Neuron (in vitro differentiated cells): ENCODE measurements around the gene BMS1.
A peak's percentile ranks its signal among the peaks of the same experiment; 100 is the strongest.
"Not testable (repeated sequence)": the region's sequence is repeated elsewhere in the genome, so short reads cannot be mapped to it uniquely, and the experiment has no call there.

ENCODE experiments used
- H2AFZ ChIP-seq: one replicate; pipeline ENCODE4 v1.6.1; 2013; ENCODE audit warnings: low read depth, mild to moderate bottlenecking, inconsistent platforms, low read length, moderate library complexity
- H3K27me3 ChIP-seq: one replicate; pipeline ENCODE4 v1.6.1; 2013; ENCODE audit warnings: low read length; ENCODE audit not compliant: insufficient read depth
- H3K36me3 ChIP-seq: one replicate; pipeline ENCODE4 v1.6.1; 2013; ENCODE audit warnings: low read length; ENCODE audit not compliant: insufficient read depth
- H3K4me1 ChIP-seq: one replicate; pipeline ENCODE4 v1.6.1; 2013; ENCODE audit warnings: low read length; ENCODE audit not compliant: insufficient read depth
- H3K4me3 ChIP-seq: 2 replicates; pipeline ENCODE4 v1.5.1; 2013; ENCODE audit warnings: mild to moderate bottlenecking, low read length, moderate library complexity
- H3K9me3 ChIP-seq: one replicate; pipeline ENCODE4 v1.6.1; 2013; ENCODE audit warnings: low read length

BMS1 gene, protein sequence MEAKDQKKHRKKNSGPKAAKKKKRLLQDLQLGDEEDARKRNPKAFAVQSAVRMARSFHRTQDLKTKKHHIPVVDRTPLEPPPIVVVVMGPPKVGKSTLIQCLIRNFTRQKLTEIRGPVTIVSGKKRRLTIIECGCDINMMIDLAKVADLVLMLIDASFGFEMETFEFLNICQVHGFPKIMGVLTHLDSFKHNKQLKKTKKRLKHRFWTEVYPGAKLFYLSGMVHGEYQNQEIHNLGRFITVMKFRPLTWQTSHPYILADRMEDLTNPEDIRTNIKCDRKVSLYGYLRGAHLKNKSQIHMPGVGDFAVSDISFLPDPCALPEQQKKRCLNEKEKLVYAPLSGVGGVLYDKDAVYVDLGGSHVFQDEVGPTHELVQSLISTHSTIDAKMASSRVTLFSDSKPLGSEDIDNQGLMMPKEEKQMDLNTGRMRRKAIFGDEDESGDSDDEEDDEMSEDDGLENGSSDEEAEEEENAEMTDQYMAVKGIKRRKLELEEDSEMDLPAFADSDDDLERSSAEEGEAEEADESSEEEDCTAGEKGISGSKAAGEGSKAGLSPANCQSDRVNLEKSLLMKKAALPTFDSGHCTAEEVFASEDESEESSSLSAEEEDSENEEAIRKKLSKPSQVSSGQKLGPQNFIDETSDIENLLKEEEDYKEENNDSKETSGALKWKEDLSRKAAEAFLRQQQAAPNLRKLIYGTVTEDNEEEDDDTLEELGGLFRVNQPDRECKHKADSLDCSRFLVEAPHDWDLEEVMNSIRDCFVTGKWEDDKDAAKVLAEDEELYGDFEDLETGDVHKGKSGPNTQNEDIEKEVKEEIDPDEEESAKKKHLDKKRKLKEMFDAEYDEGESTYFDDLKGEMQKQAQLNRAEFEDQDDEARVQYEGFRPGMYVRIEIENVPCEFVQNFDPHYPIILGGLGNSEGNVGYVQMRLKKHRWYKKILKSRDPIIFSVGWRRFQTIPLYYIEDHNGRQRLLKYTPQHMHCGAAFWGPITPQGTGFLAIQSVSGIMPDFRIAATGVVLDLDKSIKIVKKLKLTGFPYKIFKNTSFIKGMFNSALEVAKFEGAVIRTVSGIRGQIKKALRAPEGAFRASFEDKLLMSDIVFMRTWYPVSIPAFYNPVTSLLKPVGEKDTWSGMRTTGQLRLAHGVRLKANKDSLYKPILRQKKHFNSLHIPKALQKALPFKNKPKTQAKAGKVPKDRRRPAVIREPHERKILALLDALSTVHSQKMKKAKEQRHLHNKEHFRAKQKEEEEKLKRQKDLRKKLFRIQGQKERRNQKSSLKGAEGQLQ

DNA sequence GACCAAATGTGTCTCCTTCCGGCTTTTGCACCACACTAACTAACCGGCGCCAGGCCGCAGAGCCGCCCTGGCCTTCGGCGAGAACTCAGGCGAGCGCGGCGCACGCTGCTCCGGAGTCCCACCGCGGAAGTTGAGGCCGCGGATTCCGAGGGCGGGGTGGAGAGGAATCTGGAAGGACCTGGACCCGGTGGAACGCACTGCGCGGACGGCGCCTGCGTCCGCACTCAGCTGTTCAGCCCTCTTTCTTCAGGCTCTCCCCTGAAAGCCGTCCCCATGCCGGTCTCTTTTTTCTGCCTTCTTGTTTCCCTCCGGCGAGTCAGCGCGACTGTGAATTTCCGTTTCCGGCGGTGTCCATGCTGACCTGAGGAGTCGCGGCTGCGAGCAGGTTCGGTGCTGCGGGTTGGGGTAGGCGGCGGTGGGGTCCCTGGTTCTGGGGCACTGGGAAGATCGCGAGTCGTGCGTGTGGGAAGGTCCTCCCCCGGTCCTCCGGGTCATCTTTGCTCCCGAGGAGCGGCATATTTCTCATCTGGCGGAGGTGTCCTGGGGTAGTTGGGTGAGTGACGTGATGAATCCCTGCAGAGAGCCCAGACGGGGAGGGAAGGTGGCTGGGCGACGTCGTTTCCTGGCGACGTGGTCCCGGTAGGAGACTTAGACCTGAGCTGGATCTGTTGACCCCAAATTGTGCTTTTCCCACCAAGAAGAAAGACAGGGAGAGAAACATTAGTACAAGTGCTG, at the start of gene BMS1:
TSS of gene BMS1 (plus strand) at position 350 of the 735 bp plus-strand sequence. CDS start 1,600 bp downstream, outside the sequence.
- peak within 1 kb of the TSS; percentile 99 for H3K4me3 ChIP-seq
- no peaks in the 10 kb centered on the region for H3K9me3 ChIP-seq
- H3K27me3 ChIP-seq, result no peaks in the 10 kb centered on the region

DNA sequence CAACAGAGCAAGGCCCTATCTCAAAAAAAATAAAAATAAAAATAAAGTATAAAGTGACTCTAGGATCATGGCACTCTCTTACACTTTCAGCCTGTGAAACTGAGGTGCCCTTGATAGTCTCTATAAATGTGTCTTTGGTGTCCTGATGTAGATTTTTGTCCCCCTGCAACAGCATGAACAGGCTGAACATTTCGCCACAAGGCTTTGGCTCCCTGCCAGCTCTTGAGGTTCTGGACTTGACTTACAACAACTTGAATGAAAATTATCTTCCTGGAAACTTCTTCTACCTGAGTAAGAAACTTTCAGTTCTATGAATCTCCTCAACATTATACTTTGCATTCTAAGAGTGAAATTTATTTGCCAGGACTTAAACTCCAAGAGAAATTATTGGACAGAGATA, 48.1 kb upstream of the BMS1 start:
- Histone ChIP-seq H3K4me1 (no peaks in the 10 kb centered on the region), H3K4me3 (no peak overlapping the region), H3K27me3 (no peaks in the 10 kb centered on the region), H3K36me3 (no peaks in the 10 kb centered on the region), H3K9me3 (no peaks in the 10 kb centered on the region), H2AFZ (no peak overlapping the region)

More for the DNA sequence above, at the start of gene BMS1:
- Histone ChIP-seq H3K36me3 (peaks cover 28% of the 10 kb centered on the region), H2AFZ (peak within 1 kb of the TSS; percentile 93), H3K4me1 (peaks cover 6% of the 10 kb centered on the region)

DNA sequence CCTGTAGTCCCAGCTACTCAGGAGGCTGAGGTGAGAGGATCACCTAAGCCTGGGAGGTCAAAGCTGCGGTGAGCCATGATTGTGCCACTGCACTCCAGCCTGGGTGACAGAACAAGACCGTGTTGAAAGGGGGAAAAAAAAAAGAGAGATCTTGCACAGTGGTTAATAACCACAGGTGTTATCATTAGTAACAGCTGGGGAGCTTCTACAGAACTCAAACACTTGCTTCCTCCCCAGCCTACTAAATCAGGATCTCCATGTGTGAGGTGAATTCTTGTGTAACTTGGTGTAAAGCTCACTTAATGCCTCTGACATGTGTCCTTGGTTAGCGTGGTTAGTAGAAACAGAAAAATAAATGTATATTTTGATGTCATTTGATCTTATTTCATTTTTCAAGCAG, 43.9 kb upstream of the BMS1 start:
- H3K36me3 ChIP-seq, result no peaks in the 10 kb centered on the region
- H2AFZ ChIP-seq, result no peak overlapping the region
- no peaks in the 10 kb centered on the region for H3K9me3 ChIP-seq
- no peaks in the 10 kb centered on the region for H3K27me3 ChIP-seq
- H3K4me1 ChIP-seq, result no peaks in the 10 kb centered on the region
- no peak overlapping the region for H3K4me3 ChIP-seq

DNA sequence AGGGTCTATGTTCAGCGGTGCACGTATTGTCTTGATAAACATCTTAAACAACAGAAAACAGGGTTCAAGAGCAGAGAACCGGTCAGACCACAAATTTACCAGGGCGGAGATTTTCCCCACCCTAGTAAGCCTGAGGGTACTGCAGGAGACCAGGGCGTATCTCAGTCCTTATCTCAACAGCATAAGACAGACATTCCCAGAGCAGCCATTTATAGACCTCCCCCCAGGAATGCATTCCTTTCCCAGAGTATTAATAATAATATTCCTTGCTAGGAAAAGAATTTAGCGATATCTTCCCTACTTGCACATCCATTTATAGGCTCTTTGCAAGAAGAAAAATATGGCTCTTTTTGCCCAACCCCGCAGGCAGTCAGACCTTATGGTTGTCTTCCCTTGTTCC, 41.1 kb upstream of the BMS1 start:
- not testable (repeated sequence) for H3K9me3 ChIP-seq

DNA sequence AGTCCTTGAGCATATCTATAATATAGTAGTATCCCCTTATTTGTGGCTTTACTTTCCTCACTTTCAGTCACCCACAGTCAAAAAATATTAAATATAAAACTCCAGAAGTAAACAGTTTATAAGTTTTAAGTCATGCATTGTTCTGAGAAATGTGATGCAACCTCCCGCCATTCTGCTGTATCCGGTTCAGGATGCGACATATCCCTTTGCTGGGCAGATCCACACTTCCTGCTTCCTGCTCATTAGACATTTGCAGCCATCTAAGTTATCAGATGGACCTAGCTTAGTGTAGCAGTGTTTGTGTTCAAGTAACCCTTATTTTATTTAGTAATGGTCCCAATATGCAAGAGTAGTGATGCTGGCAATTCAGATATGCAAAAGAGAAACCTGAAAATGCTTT, 38.9 kb upstream of the BMS1 start:
- Histone ChIP-seq H3K4me1 (no peaks in the 10 kb centered on the region), H3K27me3 (no peaks in the 10 kb centered on the region), H3K4me3 (no peak overlapping the region), H2AFZ (no peak overlapping the region), H3K9me3 (no peaks in the 10 kb centered on the region), H3K36me3 (no peaks in the 10 kb centered on the region)

More for the DNA sequence above, 41.1 kb upstream of the BMS1 start:
- H3K4me3 ChIP-seq, H3K36me3 ChIP-seq, H3K27me3 ChIP-seq, H2AFZ ChIP-seq, H3K4me1 ChIP-seq: not testable (repeated sequence)

DNA sequence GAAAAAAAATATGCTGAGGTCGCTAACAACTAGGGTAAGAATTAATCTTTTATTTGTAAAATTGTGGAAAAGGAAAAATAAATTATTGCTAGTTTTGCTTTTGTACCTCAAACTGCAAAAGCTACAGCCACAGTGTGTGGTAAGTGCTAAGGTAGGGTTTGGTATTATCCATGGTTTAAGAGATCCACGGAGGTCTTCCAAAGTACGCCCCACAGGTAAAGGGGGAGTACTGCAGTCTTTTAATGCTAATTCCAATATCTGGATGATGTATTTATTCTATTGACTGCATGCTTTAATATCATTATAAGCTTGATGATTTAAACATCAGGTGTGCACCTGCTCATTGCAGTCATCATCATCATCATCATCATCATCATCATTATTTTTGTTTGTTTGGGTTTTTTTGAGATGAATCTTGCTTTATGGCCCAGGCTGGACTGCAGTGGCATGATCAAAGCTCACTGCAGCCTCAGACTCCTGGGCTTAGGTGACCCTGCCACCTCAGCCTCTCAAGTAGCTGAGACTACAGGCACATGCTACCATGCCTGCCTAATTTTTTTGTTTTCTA, 38.4 kb upstream of the BMS1 start:
- no peaks in the 10 kb centered on the region for H3K9me3 ChIP-seq
- no peak overlapping the region for H2AFZ ChIP-seq
- H3K4me3 ChIP-seq, result no peak overlapping the region
- peaks cover 4% of the 10 kb centered on the region for H3K27me3 ChIP-seq
- H3K36me3 ChIP-seq, result no peaks in the 10 kb centered on the region
- H3K4me1 ChIP-seq, result no peaks in the 10 kb centered on the region

DNA sequence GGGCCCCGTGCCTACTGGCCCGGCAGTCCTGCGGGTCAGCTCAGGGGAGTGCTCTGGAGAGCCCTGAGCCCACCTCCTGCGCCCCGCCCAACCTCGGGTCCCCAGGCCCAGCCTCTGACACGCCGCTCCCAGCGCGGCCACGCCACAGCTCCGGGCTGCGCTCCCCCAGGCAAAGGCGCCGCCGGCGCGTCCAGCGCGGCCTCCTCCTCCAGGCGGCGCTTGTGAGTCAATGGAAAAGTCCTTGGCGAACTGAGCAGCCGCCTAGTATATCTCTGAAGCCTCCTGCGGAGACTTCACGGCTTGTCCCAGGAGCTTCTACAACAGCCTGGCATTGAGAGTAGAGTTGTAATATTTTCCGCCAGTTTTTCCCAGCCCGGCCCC, 29.5 kb upstream of the BMS1 start:
- Histone ChIP-seq H2AFZ (peak overlapping the region; percentile 71), H3K9me3 (no peaks in the 10 kb centered on the region), H3K4me3 (no peak overlapping the region), H3K27me3 (peaks cover 70% of the 10 kb centered on the region), H3K36me3 (no peaks in the 10 kb centered on the region), H3K4me1 (no peaks in the 10 kb centered on the region)

DNA sequence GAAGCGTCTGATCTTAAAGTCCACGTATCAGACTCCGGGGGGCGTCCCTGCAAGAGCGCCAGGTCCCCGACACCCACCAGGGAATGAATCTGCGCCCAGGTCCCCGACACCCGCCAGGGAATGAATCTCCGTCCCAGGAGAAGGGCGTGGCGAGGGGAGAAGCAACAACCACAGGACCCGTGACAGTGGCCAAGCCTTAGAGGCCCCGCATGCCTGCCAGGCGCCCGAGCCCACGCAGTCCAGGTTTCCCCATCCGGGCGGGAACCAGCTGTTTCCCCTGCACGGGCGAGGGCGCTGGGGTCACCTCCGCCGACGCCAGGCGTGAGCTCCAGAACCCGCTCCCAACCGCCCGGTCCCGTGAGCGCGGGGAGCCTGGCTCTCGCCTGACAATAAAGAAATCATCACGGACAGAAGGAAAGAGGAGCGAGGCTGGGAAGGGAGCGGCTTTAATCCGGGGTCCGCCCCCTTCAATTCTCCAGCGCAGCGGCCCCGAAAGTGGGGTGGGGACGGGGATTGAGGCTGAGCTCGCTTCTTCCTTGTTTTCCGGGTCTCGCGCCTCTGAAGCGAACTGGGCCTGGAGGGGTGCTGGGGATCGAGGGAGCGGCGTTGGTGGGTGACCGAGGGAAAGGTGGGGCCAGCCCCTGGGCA, 29.0 kb upstream of the BMS1 start:
- peak overlapping the region; percentile 71 for H2AFZ ChIP-seq
- H3K9me3 ChIP-seq, result no peaks in the 10 kb centered on the region
- peaks cover 74% of the 10 kb centered on the region for H3K27me3 ChIP-seq
- no peaks in the 10 kb centered on the region for H3K36me3 ChIP-seq
- no peaks in the 10 kb centered on the region for H3K4me1 ChIP-seq
- peak overlapping the region; percentile 26 for H3K4me3 ChIP-seq

DNA sequence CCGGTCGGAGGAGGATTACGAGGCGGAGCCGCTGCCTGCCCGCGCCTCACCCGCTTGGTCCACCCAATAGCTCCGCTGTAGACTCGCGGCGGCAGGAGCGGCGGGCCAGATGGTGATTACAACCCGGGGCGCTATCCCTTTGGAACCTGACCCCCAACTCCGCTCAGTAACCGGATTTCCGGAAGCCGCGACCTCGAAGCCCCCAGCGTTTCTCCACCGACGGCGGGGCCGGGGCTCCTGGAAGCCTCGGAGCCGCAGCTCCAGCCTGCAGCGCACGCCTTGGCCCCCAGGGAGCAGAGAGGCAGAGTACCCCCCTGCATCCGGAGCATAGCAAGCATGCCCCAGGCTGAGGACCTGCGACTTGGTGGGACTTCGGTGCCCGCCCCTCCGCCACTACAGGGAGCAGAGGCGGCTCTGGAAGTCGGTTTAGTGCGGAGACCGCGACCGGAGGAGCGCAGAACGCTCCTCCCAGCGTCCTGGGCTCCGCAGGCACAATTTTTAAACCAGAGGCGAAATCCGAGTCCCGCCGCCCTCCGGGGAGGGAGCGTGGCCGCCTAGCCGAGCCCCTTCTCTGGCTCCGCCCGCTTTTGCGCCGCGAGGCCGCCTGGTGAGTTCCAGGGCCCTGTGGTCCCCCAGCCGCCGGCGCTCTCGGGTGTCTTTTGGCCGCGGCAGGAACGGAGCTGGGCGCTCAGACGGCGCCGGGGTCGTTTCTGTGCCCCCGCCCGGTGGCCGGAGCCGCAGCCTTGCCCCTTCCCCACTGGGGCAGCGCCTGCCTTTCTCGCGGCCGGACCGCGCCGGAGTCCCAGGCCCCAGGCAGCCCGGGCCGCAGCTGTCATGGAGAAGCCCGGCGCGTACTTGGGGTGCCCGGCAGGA, 28.2 kb upstream of the BMS1 start:
- H3K9me3 ChIP-seq, result no peaks in the 10 kb centered on the region
- peaks cover 77% of the 10 kb centered on the region for H3K27me3 ChIP-seq
- peak overlapping the region; percentile 26 for H3K4me3 ChIP-seq

DNA sequence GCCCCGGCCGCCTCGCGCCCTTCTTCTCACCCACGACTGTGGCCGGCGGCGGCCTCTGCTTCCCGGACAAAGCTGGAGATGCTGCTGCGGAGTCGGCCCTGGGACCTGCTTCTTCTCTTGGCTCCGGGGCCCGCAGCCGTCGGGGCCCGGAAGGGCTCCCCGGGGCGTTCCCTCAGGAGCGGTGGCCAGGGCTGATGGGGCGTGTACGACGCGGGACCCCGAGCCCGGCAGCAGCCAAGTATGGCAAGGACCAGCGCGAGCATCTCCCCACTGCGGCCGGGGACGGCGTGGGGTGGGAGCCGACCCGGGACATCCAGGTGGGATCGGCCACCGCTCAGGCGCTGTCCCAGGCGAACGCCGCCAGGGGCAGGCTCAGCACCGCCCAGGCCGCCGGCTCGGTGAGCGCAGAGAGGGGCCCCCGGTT, 27.6 kb upstream of the BMS1 start:
- no peaks in the 10 kb centered on the region for H3K4me1 ChIP-seq
- H3K4me3 ChIP-seq, result peak overlapping the region; percentile 26
- no peaks in the 10 kb centered on the region for H3K9me3 ChIP-seq
- H2AFZ ChIP-seq, result peak overlapping the region; percentile 71
- no peaks in the 10 kb centered on the region for H3K36me3 ChIP-seq
- H3K27me3 ChIP-seq, result peaks cover 77% of the 10 kb centered on the region

More for the DNA sequence above, 28.2 kb upstream of the BMS1 start:
- Histone ChIP-seq H2AFZ (peak overlapping the region; percentile 71), H3K36me3 (no peaks in the 10 kb centered on the region), H3K4me1 (no peaks in the 10 kb centered on the region)

DNA sequence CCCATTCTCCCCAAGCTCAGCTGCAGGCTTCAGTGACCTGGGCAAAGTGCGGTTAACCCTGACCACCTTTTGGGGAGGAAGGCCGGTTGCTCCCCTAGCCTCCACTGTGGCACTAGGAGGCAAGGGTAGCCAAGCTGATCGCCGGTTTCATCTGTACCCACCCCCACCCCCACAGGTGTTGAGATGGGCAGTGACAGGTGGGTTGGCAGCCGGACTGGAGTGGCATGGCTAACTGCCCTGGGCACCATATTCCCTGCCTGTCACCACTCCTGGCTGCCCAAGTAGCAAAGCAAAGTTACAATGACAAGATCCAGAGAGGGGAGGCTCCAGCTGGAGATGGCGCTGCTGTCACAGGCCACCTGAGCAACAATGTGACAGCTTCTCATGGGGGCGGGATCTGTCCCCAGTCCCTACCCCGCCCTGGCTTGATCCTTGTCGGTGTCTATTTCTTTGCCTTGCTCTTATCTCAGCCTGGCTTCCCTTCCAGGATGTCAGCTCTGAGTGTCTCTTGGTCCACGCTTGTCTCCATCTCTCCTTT, 27.0 kb upstream of the BMS1 start:
- Histone ChIP-seq H2AFZ (no peak overlapping the region), H3K4me1 (no peaks in the 10 kb centered on the region), H3K36me3 (no peaks in the 10 kb centered on the region), H3K4me3 (no peak overlapping the region), H3K27me3 (peaks cover 81% of the 10 kb centered on the region), H3K9me3 (no peaks in the 10 kb centered on the region)
